ENCODE measurements around the gene IL16.

IL16 gene

GRCh38 chr15:81358248-81358647, 161.6 kb downstream of the IL16 start:
- Histone ChIP-seq H3K9me3 (ENCODE audit: insufficient read depth, low read length) (no peaks in the 10 kb centered on the region), H3K4me3 (ENCODE audit: insufficient read depth, low read length, poor library complexity, severe bottlenecking) (no peak overlapping the region), H3K36me3 (ENCODE audit: low read length) (no peaks in the 10 kb centered on the region), H3K79me2 (ENCODE audit: insufficient read depth, low read length) (no peaks in the 10 kb centered on the region), H3K9ac (ENCODE audit: low read length) (no peak overlapping the region), H3K4me2 (ENCODE audit: low read depth, low read length, poor library complexity, severe bottlenecking) (no peak overlapping the region), H3K27ac (ENCODE audit: low read depth, low read length) (no peak overlapping the region), H3K27me3 (ENCODE audit: low read length) (no peaks in the 10 kb centered on the region), H4K20me1 (ENCODE audit: low read depth, low read length) (no peaks in the 10 kb centered on the region), H3F3A (ENCODE audit: insufficient read depth) (no peaks in the 10 kb centered on the region), H2AFZ (ENCODE audit: low read depth, low read length, severe bottlenecking) (no peak overlapping the region), H3K9me2 (replicated peaks; ENCODE audit: insufficient read depth, low read length) (no peaks in the 10 kb centered on the region)
- TF ChIP-seq, protein P1, sequence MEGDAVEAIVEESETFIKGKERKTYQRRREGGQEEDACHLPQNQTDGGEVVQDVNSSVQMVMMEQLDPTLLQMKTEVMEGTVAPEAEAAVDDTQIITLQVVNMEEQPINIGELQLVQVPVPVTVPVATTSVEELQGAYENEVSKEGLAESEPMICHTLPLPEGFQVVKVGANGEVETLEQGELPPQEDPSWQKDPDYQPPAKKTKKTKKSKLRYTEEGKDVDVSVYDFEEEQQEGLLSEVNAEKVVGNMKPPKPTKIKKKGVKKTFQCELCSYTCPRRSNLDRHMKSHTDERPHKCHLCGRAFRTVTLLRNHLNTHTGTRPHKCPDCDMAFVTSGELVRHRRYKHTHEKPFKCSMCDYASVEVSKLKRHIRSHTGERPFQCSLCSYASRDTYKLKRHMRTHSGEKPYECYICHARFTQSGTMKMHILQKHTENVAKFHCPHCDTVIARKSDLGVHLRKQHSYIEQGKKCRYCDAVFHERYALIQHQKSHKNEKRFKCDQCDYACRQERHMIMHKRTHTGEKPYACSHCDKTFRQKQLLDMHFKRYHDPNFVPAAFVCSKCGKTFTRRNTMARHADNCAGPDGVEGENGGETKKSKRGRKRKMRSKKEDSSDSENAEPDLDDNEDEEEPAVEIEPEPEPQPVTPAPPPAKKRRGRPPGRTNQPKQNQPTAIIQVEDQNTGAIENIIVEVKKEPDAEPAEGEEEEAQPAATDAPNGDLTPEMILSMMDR (IDR thresholded peaks at IDR 0.05; ENCODE audit: insufficient read depth, low read length, poor library complexity, severe bottlenecking), result no peak
- TF ChIP-seq EZH2phosphoT487 (conservative IDR thresholded peaks at IDR 0.05; ENCODE audit: low read length), result no peak

DNA sequence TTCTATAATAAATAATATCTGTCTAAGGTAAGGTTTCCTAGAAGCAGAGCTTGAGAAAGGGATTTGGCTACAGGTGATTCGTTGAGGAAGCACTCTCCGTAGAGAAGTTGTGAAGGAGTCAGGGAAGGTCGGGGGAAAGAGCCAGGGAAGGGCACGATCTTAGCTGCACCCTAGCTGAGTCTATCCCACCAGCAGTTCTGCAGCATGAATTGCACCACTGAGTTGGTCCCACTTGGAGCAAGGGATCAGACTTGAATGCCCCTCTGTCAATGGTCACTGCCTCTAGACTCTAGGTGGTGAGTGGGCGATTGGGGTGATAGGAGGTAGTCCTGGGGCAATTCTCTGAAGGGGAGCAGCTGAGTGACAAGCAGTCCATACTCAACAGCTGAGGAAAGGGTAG, 163.8 kb downstream of the IL16 start:
- no peak overlapping the region for H3K4me3 ChIP-seq (ENCODE audit: insufficient read depth, low read length, poor library complexity, severe bottlenecking)
- no peak overlapping the region for H3K27ac ChIP-seq (ENCODE audit: low read depth, low read length)
- TF ChIP-seq, protein P1 (IDR thresholded peaks at IDR 0.05; ENCODE audit: insufficient read depth, low read length, poor library complexity, severe bottlenecking), result no peak
- TF ChIP-seq EZH2phosphoT487 (conservative IDR thresholded peaks at IDR 0.05; ENCODE audit: low read length), result no peak
- no peaks in the 10 kb centered on the region for H3K9me3 ChIP-seq (ENCODE audit: insufficient read depth, low read length)
- H3K9ac ChIP-seq (ENCODE audit: low read length), result no peak overlapping the region
- H2AFZ ChIP-seq (ENCODE audit: low read depth, low read length, severe bottlenecking), result no peak overlapping the region
- H3K4me2 ChIP-seq (ENCODE audit: low read depth, low read length, poor library complexity, severe bottlenecking), result no peak overlapping the region
- H3F3A ChIP-seq (ENCODE audit: insufficient read depth), result no peaks in the 10 kb centered on the region
- no peaks in the 10 kb centered on the region for H3K27me3 ChIP-seq (ENCODE audit: low read length)
- H4K20me1 ChIP-seq (ENCODE audit: low read depth, low read length), result no peaks in the 10 kb centered on the region
- H3K36me3 ChIP-seq (ENCODE audit: low read length), result no peaks in the 10 kb centered on the region
- H3K79me2 ChIP-seq (ENCODE audit: insufficient read depth, low read length), result no peaks in the 10 kb centered on the region
- no peaks in the 10 kb centered on the region for H3K9me2 ChIP-seq (replicated peaks; ENCODE audit: insufficient read depth, low read length)

- H3K27me3 ChIP-seq (ENCODE audit: low read length), result no peaks in the 10 kb centered on the region
- H3K9ac ChIP-seq (ENCODE audit: low read length), result no peak overlapping the region
- H3K4me2 ChIP-seq (ENCODE audit: low read depth, low read length, poor library complexity, severe bottlenecking), result no peak overlapping the region
- no peaks in the 10 kb centered on the region for H3K36me3 ChIP-seq (ENCODE audit: low read length)
- H3K79me2 ChIP-seq (ENCODE audit: insufficient read depth, low read length), result no peaks in the 10 kb centered on the region
- TF ChIP-seq, protein P1 (IDR thresholded peaks at IDR 0.05; ENCODE audit: insufficient read depth, low read length, poor library complexity, severe bottlenecking), result no peak
- TF ChIP-seq EZH2phosphoT487 (conservative IDR thresholded peaks at IDR 0.05; ENCODE audit: low read length), result no peak
- no peaks in the 10 kb centered on the region for H4K20me1 ChIP-seq (ENCODE audit: low read depth, low read length)
- H3K27ac ChIP-seq (ENCODE audit: low read depth, low read length), result no peak overlapping the region
- H3K9me3 ChIP-seq (ENCODE audit: insufficient read depth, low read length), result no peaks in the 10 kb centered on the region
- H3K4me3 ChIP-seq (ENCODE audit: insufficient read depth, low read length, poor library complexity, severe bottlenecking), result no peak overlapping the region
- H2AFZ ChIP-seq (ENCODE audit: low read depth, low read length, severe bottlenecking), result no peak overlapping the region
- no peaks in the 10 kb centered on the region for H3F3A ChIP-seq (ENCODE audit: insufficient read depth)
- no peaks in the 10 kb centered on the region for H3K9me2 ChIP-seq (replicated peaks; ENCODE audit: insufficient read depth, low read length)
Measured at GRCh38 chr15:81361891-81362290, 165.2 kb downstream of the IL16 start.

Measured in SU-DHL-6 (cell line).